GM12874 (cell line): Measurements from ENCODE around the gene HADHA.

Experiments
- CTCF ChIP-seq: IDR thresholded peaks from 2 replicates; pipeline ENCODE4 v1.5.1; 2011; ENCODE audit warnings: low read depth, mild to moderate bottlenecking, control low read depth, low read length, moderate library complexity; ENCODE audit not compliant: insufficient read depth

HADHA gene

GRCh38 chr2:26169681-26170414 lies 74.6 kb downstream of the HADHA start:
- no peak for TF ChIP-seq CTCF

GRCh38 chr2:26169226-26169625 lies 75.2 kb downstream of the HADHA start:
- TF ChIP-seq CTCF = no peak

- TF ChIP-seq CTCF = no peak
Observed at GRCh38 chr2:26168785-26169184, 75.6 kb downstream of the HADHA start.

GRCh38 chr2:26165403-26165802 lies 79.0 kb downstream of the HADHA start:
- TF ChIP-seq CTCF = no peak

GRCh38 chr2:26164641-26165211 lies 79.7 kb downstream of the HADHA start:
- TF ChIP-seq CTCF = no peak

- no peak for TF ChIP-seq CTCF
Observed at GRCh38 chr2:26164231-26164630, 80.2 kb downstream of the HADHA start.

- TF ChIP-seq CTCF = no peak
Observed at GRCh38 chr2:26162963-26163362, 81.5 kb downstream of the HADHA start.
